Gastroesophageal sphincter (tissue), 3 donors: ENCODE data around the gene SCN8A.

ENCODE experiments used
- POLR2AphosphoS5 ChIP-seq: sonication (generic); formaldehyde crosslinking; IDR thresholded peaks from one replicate; pipeline ENCODE4 v1.6.1; 2017; ENCODE audit warnings: antibody characterized with exemption
- TF ChIP-seq, protein P1 (sequence below), 4 experiments: fragments of 200-600 bp in 2 of 4; fragments of 450-650 bp in 2 of 4; sonication (generic) in 1 of 4; IDR thresholded peaks; one replicate each; pipeline ENCODE4 v1.5.1; 2017 to 2019; ENCODE audit warnings: antibody characterized with exemption in 4 of 4, mild to moderate bottlenecking in 2 of 4, moderate library complexity in 2 of 4

DNA sequence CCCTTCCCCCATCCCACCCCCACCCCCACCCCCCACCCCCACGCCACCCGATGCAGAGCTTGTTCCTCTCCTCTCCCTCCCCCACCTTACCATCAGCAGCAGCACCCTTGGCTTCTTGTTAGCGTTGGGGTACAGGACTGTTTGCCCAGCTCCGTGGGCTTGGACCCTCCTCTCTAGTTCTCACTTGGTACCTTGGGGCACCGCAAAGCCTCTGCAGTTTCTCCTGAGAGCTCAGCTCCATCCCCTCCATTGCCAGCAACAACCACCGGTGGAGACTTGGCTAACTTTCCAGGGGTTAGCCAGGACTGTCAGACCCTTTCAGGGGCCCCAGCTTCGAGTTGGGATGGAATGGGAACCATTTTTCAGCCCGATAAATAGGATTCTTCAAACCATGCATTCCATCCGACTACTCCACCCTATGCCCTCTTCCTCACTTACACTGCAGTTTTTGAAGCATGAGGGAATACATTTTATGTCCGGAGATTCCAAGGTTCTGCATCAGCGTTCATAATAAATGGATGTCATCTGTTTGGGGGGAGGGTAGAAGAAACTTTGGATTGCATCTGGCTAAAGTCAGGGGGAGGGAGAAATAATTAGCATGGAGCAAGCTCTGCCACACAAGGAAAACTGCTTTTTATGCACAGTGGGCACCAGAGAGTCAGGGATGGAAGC is 1.1 kb downstream of the SCN8A start:
- TF ChIP-seq POLR2AphosphoS5, result no peak
- TF ChIP-seq, protein P1, sequence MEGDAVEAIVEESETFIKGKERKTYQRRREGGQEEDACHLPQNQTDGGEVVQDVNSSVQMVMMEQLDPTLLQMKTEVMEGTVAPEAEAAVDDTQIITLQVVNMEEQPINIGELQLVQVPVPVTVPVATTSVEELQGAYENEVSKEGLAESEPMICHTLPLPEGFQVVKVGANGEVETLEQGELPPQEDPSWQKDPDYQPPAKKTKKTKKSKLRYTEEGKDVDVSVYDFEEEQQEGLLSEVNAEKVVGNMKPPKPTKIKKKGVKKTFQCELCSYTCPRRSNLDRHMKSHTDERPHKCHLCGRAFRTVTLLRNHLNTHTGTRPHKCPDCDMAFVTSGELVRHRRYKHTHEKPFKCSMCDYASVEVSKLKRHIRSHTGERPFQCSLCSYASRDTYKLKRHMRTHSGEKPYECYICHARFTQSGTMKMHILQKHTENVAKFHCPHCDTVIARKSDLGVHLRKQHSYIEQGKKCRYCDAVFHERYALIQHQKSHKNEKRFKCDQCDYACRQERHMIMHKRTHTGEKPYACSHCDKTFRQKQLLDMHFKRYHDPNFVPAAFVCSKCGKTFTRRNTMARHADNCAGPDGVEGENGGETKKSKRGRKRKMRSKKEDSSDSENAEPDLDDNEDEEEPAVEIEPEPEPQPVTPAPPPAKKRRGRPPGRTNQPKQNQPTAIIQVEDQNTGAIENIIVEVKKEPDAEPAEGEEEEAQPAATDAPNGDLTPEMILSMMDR (IDR thresholded peaks at IDR 0.05), result no peak
